ENCODE results near the gene NCMAP.
"Not testable (repeated sequence)": the region's sequence is repeated elsewhere in the genome, so short reads cannot be mapped to it uniquely, and the experiment has no call there.

The NCMAP gene

GRCh38 chr1:24540906-24541710, 14.8 kb upstream of the NCMAP start:
- peaks cover 16% of the 10 kb centered on the region for H3K4me1 ChIP-seq
- H3K4me3 ChIP-seq = no peak overlapping the region
- H3K27me3 ChIP-seq = no peaks in the 10 kb centered on the region
- H3K9ac ChIP-seq = no peak overlapping the region
- TF ChIP-seq Cebpa-rat (IDR thresholded peaks at IDR 0.05) = no peak
- H4K20me1 ChIP-seq = peaks cover 3% of the 10 kb centered on the region; the same call in 1 of the 2 replicates
- H3K4me2 ChIP-seq = no peak overlapping the region
- H3K36me3 ChIP-seq = no peaks in the 10 kb centered on the region
- no peaks in the 10 kb centered on the region for H3K9me3 ChIP-seq
- no peak overlapping the region for H3K27ac ChIP-seq

- Histone ChIP-seq H4K20me1 (no peaks in the 10 kb centered on the region; the same call in 1 of the 2 replicates), H3K9me3 (no peaks in the 10 kb centered on the region), H3K9ac (no peak overlapping the region), H3K36me3 (no peaks in the 10 kb centered on the region), H3K27ac (no peak overlapping the region), H3K4me3 (no peak overlapping the region), H3K27me3 (no peaks in the 10 kb centered on the region), H3K4me2 (no peak overlapping the region), H3K4me1 (peaks cover 9% of the 10 kb centered on the region)
- TF ChIP-seq Cebpa-rat (IDR thresholded peaks at IDR 0.05) = no peak
Measured at GRCh38 chr1:24541711-24542346, 14.1 kb upstream of the NCMAP start.

- no peak overlapping the region for H3K27ac ChIP-seq
Measured at GRCh38 chr1:24544239-24544638, 11.6 kb upstream of the NCMAP start.

GRCh38 chr1:24545662-24546061, 10.2 kb upstream of the NCMAP start:
- no peak overlapping the region for H3K4me3 ChIP-seq
- no peak for TF ChIP-seq Cebpa-rat (IDR thresholded peaks at IDR 0.05)
- no peaks in the 10 kb centered on the region for H3K27me3 ChIP-seq
- H3K4me2 ChIP-seq = no peak overlapping the region
- H3K27ac ChIP-seq = no peak overlapping the region
- H3K36me3 ChIP-seq = no peaks in the 10 kb centered on the region
- H4K20me1 ChIP-seq = no peaks in the 10 kb centered on the region
- H3K9ac ChIP-seq = no peak overlapping the region
- H3K4me1 ChIP-seq = 0 out of 2 replicates have a peak, but pooled peaks cover 8% of the 10 kb centered on the region
- no peaks in the 10 kb centered on the region for H3K9me3 ChIP-seq

More at GRCh38 chr1:24544239-24544638, 11.6 kb upstream of the NCMAP start:
- no peaks in the 10 kb centered on the region for H3K9me3 ChIP-seq
- no peaks in the 10 kb centered on the region for H4K20me1 ChIP-seq
- no peak overlapping the region for H3K9ac ChIP-seq
- H3K27me3 ChIP-seq = no peaks in the 10 kb centered on the region
- H3K4me1 ChIP-seq = 0 out of 2 replicates have a peak, but pooled peaks cover 6% of the 10 kb centered on the region
- TF ChIP-seq Cebpa-rat (IDR thresholded peaks at IDR 0.05) = no peak
- no peak overlapping the region for H3K4me2 ChIP-seq
- H3K36me3 ChIP-seq = no peaks in the 10 kb centered on the region
- no peak overlapping the region for H3K4me3 ChIP-seq

GRCh38 chr1:24547195-24547594, 8.7 kb upstream of the NCMAP start:
- Histone ChIP-seq H3K27me3 (peaks cover 8% of the 10 kb centered on the region), H3K36me3 (no peaks in the 10 kb centered on the region), H3K9ac (no peak overlapping the region), H4K20me1 (no peaks in the 10 kb centered on the region), H3K9me3 (no peaks in the 10 kb centered on the region), H3K4me2 (no peak overlapping the region), H3K4me1 (0 out of 2 replicates have a peak, but pooled peaks cover 8% of the 10 kb centered on the region), H3K27ac (no peak overlapping the region), H3K4me3 (no peak overlapping the region)
- no peak for TF ChIP-seq Cebpa-rat (IDR thresholded peaks at IDR 0.05)

- Histone ChIP-seq H3K4me3 (no peak overlapping the region), H3K4me1 (0 out of 2 replicates have a peak, but pooled peaks cover 8% of the 10 kb centered on the region), H4K20me1 (no peaks in the 10 kb centered on the region)
Measured at GRCh38 chr1:24548070-24548469, 7.8 kb upstream of the NCMAP start.

GRCh38 chr1:24549210-24549609, 6.7 kb upstream of the NCMAP start:
- not testable (repeated sequence) for H4K20me1 ChIP-seq, H3K4me3 ChIP-seq, H3K9ac ChIP-seq, H3K9me3 ChIP-seq, H3K27ac ChIP-seq, H3K4me1 ChIP-seq, H3K36me3 ChIP-seq, H3K4me2 ChIP-seq
- peaks cover 23% of the 10 kb centered on the region for H3K27me3 ChIP-seq

More at GRCh38 chr1:24548070-24548469, 7.8 kb upstream of the NCMAP start:
- H3K27me3 ChIP-seq = peaks cover 14% of the 10 kb centered on the region
- H3K4me2 ChIP-seq = no peak overlapping the region
- H3K36me3 ChIP-seq = no peaks in the 10 kb centered on the region
- no peak overlapping the region for H3K9ac ChIP-seq
- no peak for TF ChIP-seq Cebpa-rat (IDR thresholded peaks at IDR 0.05)
- H3K9me3 ChIP-seq = no peaks in the 10 kb centered on the region
- no peak overlapping the region for H3K27ac ChIP-seq

- H3K36me3 ChIP-seq = no peaks in the 10 kb centered on the region
- no peak for TF ChIP-seq Cebpa-rat (IDR thresholded peaks at IDR 0.05)
- H3K4me1 ChIP-seq = peaks cover 19% of the 10 kb centered on the region
- H4K20me1 ChIP-seq = no peaks in the 10 kb centered on the region; the same call in 1 of the 2 replicates
- H3K27ac ChIP-seq = no peak overlapping the region
- H3K4me3 ChIP-seq = no peak overlapping the region
- no peak overlapping the region for H3K9ac ChIP-seq
- H3K27me3 ChIP-seq = peaks cover 45% of the 10 kb centered on the region
- no peaks in the 10 kb centered on the region for H3K9me3 ChIP-seq
- no peak overlapping the region for H3K4me2 ChIP-seq
Measured at GRCh38 chr1:24551290-24551959, 4.5 kb upstream of the NCMAP start.

GRCh38 chr1:24551960-24552571, 3.8 kb upstream of the NCMAP start:
- TF ChIP-seq Cebpa-rat (IDR thresholded peaks at IDR 0.05) = no peak
- Histone ChIP-seq H3K36me3 (no peaks in the 10 kb centered on the region), H3K4me1 (peaks cover 22% of the 10 kb centered on the region), H3K27ac (no peak overlapping the region), H3K9me3 (no peaks in the 10 kb centered on the region), H3K4me2 (no peak overlapping the region), H4K20me1 (no peaks in the 10 kb centered on the region; the same call in 1 of the 2 replicates), H3K4me3 (no peak overlapping the region), H3K9ac (no peak overlapping the region), H3K27me3 (peaks cover 52% of the 10 kb centered on the region)

Data from BLaER1 (cell line).